Measurements from ENCODE around the gene MCF2L. TPM values are rescaled to one million over a fixed set of nuclear protein-coding genes. Genes with fewer than 3 reads are reported as not detected.
A peak's percentile ranks its signal among the peaks of the same experiment; 100 is the strongest.
"Not testable (repeated sequence)": the region's sequence is repeated elsewhere in the genome, so short reads cannot be mapped to it uniquely, and the experiment has no call there.

Gene MCF2L
- total RNA-seq, 4 donors from 2014 or later = 18.3 to 52.6 (median 29.9) TPM

- Histone ChIP-seq H3K4me1 (no peaks in the 10 kb centered on the region), H3K9me3 (no peaks in the 10 kb centered on the region), H3K27me3 (peaks cover 37% of the 10 kb centered on the region), H3K36me3 (no peaks in the 10 kb centered on the region), H3K27ac (no peak overlapping the region), H3K4me3 (no peak overlapping the region)
- no peak for ATAC-seq
- TF ChIP-seq EP300 (IDR thresholded peaks at IDR 0.05) = no peak
- TF ChIP-seq POLR2AphosphoS5 (IDR thresholded peaks at IDR 0.05) = no peak
- no CpG with 5 or more reads among the region's 10 CpGs for WGBS, 2 donors (ENCODE audit: low coverage in 1 of 2)
Measured at GRCh38 chr13:113029061-113029445, 60.0 kb downstream of the MCF2L start.

DNA sequence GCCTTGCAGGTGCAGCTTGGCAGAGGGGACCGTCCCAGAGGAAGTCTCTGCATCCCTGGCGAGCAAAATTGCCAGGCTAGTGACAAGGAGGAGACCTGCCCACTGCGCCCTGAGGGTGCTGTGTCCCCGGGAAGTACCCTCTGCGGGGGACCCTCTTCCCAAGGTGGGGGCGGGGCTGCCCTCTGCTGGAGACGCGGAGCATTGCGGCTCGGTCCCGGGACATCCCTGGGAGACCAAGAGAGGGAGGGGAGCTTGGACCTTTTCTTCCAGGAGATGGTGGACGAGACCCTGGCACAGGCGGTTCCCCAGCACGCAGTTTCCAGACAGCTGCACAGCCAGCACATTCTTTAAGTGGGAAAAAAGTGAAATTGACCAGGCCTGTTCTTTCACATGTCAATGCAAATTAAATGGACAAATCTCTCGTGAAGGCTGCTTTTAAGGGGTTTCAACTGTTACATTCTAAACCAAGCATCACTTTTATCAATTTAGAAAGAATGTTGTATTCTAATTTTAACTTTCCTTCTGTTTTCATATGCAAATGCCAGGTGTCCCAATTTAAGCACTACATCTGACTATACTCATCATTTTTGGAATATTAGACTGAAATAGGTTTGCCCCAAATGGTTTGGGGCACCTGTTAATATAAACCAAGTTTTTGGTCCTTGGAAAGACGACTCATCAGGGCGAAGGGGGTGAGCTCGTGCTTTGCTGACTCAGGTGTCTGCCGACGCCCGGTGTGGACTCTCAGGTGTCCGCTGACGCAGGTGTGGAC lies 60.7 kb downstream of the MCF2L start:
- H3K36me3 ChIP-seq = no peaks in the 10 kb centered on the region
- TF ChIP-seq, protein P1, sequence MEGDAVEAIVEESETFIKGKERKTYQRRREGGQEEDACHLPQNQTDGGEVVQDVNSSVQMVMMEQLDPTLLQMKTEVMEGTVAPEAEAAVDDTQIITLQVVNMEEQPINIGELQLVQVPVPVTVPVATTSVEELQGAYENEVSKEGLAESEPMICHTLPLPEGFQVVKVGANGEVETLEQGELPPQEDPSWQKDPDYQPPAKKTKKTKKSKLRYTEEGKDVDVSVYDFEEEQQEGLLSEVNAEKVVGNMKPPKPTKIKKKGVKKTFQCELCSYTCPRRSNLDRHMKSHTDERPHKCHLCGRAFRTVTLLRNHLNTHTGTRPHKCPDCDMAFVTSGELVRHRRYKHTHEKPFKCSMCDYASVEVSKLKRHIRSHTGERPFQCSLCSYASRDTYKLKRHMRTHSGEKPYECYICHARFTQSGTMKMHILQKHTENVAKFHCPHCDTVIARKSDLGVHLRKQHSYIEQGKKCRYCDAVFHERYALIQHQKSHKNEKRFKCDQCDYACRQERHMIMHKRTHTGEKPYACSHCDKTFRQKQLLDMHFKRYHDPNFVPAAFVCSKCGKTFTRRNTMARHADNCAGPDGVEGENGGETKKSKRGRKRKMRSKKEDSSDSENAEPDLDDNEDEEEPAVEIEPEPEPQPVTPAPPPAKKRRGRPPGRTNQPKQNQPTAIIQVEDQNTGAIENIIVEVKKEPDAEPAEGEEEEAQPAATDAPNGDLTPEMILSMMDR (IDR thresholded peaks at IDR 0.05) = peak in 3 of 4 experiments; percentile 25 to 78 (median 53)
- TF ChIP-seq POLR2A (IDR thresholded peaks at IDR 0.05) = no peak
- no peak for ATAC-seq
- peaks cover 33% of the 10 kb centered on the region for H3K27me3 ChIP-seq
- H3K27ac ChIP-seq = no peak overlapping the region
- no peaks in the 10 kb centered on the region for H3K9me3 ChIP-seq
- WGBS, 2 donors (ENCODE audit: low coverage in 1 of 2) = 63 to 73% methylated on average over 1 to 9 of the region's 23 CpGs
- H3K4me1 ChIP-seq = peaks cover 0 to 1% (median 0%) of the 10 kb centered on the region in 3 donors
- H3K4me3 ChIP-seq = no peak overlapping the region

DNA sequence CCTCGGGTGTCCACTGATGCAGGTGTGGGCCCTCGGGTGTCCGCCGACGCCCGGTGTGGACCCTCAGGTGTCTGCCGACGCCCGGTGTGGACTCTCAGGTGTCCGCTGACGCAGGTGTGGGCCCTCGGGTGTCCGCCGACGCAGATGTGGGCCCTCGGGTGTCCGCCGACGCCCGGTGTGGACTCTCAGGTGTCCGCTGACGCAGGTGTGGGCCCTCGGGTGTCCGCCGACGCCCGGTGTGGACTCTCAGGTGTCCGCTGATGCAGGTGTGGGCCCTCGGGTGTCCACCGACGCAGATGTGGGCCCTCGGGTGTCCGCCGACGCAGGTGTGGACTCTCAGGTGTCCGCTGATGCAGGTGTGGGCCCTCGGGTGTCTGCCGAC lies 61.2 kb downstream of the MCF2L start:
- not testable (repeated sequence) for H3K27ac ChIP-seq, ATAC-seq, H3K36me3 ChIP-seq, H3K4me3 ChIP-seq, H3K9me3 ChIP-seq, H3K4me1 ChIP-seq
- WGBS, 2 donors (ENCODE audit: low coverage in 1 of 2) = 83% methylated on average over 3 of the region's 38 CpGs; no CpG with 5 or more reads in 1 of the 2 donors
- H3K27me3 ChIP-seq = peaks cover 31% of the 10 kb centered on the region

DNA sequence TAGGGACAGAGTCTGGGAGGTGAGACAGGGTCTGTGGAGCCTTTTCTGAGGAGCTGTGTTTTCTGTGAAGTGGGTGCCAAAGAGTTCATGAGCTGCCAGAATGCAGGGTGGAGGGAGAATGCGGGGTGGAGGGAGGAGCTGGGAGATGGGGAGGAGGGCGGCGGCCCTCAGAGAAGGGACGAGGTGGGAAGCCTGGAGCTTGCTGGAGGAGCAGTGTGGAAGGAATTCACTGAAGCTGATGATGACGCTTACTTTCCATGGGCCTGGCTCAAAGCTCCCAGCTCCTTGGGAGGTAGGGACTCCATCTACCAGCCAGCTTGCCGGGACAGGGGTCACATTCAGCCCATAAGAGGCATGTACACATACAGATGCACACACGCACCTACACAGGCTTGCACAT lies 62.5 kb downstream of the MCF2L start:
- TF ChIP-seq, protein P1 (IDR thresholded peaks at IDR 0.05) = no peak
- TF ChIP-seq POLR2AphosphoS5 (IDR thresholded peaks at IDR 0.05) (no peak), POLR2A (IDR thresholded peaks at IDR 0.05) (no peak), EP300 (IDR thresholded peaks at IDR 0.05) (no peak)
- Histone ChIP-seq H3K27ac (no peak overlapping the region), H3K27me3 (peaks cover 26% of the 10 kb centered on the region), H3K4me3 (no peak overlapping the region), H3K9me3 (no peaks in the 10 kb centered on the region), H3K4me1 (peaks cover 0 to 10% (median 3%) of the 10 kb centered on the region in 3 donors), H3K36me3 (no peaks in the 10 kb centered on the region)
- ATAC-seq = no peak
- 26 to 49% methylated on average over 5 to 7 of the region's 7 CpGs for WGBS, 2 donors (ENCODE audit: low coverage in 1 of 2)

GRCh38 chr13:113032291-113032690 lies 63.3 kb downstream of the MCF2L start:
- WGBS, 2 donors (ENCODE audit: low coverage in 1 of 2) = 90 to 93% methylated on average over 9 to 10 of the region's 10 CpGs
- H3K27ac ChIP-seq = no peak overlapping the region
- no peak for ATAC-seq

More at GRCh38 chr13:113032291-113032690, 63.3 kb downstream of the MCF2L start:
- TF ChIP-seq POLR2A (IDR thresholded peaks at IDR 0.05) = no peak
- no peak for TF ChIP-seq EP300 (IDR thresholded peaks at IDR 0.05)
- no peak for TF ChIP-seq POLR2AphosphoS5 (IDR thresholded peaks at IDR 0.05)
- TF ChIP-seq, protein P1 (IDR thresholded peaks at IDR 0.05) = no peak
- Histone ChIP-seq H3K27me3 (peaks cover 24% of the 10 kb centered on the region), H3K9me3 (no peaks in the 10 kb centered on the region), H3K4me1 (peaks cover 0 to 10% (median 3%) of the 10 kb centered on the region in 3 donors), H3K4me3 (no peak overlapping the region), H3K36me3 (no peaks in the 10 kb centered on the region)
